GM08714 (cell line): ENCODE results near the gene IRAK1.

ENCODE experiments used
- H3K4me3 ChIP-seq: fragments of 200-500 bp; sonication (Bioruptor generic); 2 replicates; pipeline ENCODE4 v1.5.1; 2014; ENCODE audit warnings: mild to moderate bottlenecking, low read length, inconsistent platforms
- ZNF274 ChIP-seq: IDR thresholded peaks from 2 replicates; pipeline ENCODE4 v1.6.1; 2012; ENCODE audit warnings: mild to moderate bottlenecking, low read depth, low read length

Gene IRAK1

GRCh38 chrX:154018518-154019060 is 1.1 kb downstream of the IRAK1 start:
- peak overlapping the region; percentile 81 for H3K4me3 ChIP-seq
- TF ChIP-seq ZNF274 = no peak

- peak overlapping the region; percentile 81; the same call in 1 of the 2 replicates for H3K4me3 ChIP-seq
- TF ChIP-seq ZNF274 = no peak
Measured at GRCh38 chrX:154017766-154018517, 1.8 kb downstream of the IRAK1 start.

GRCh38 chrX:154016366-154017076 is 3.2 kb downstream of the IRAK1 start:
- no peak overlapping the region for H3K4me3 ChIP-seq
- TF ChIP-seq ZNF274 = no peak

GRCh38 chrX:154015581-154016264 is 4.0 kb downstream of the IRAK1 start:
- TF ChIP-seq ZNF274 = no peak
- H3K4me3 ChIP-seq = no peak overlapping the region

- H3K4me3 ChIP-seq = no peak overlapping the region
- no peak for TF ChIP-seq ZNF274
Measured at GRCh38 chrX:154014429-154015380, 5.0 kb downstream of the IRAK1 start.

GRCh38 chrX:154013614-154014360 is 5.9 kb downstream of the IRAK1 start:
- no peak for TF ChIP-seq ZNF274
- no peak overlapping the region for H3K4me3 ChIP-seq

- TF ChIP-seq ZNF274 = no peak
- no peak overlapping the region for H3K4me3 ChIP-seq
Measured at GRCh38 chrX:154013001-154013421, 6.7 kb downstream of the IRAK1 start.

GRCh38 chrX:154012336-154012991 is 7.2 kb downstream of the IRAK1 start:
- TF ChIP-seq ZNF274 = no peak
- no peak overlapping the region for H3K4me3 ChIP-seq

- H3K4me3 ChIP-seq = no peak overlapping the region
- no peak for TF ChIP-seq ZNF274
Measured at GRCh38 chrX:154011376-154012335, 8.0 kb downstream of the IRAK1 start.

GRCh38 chrX:154010330-154011087 is 9.2 kb downstream of the IRAK1 start:
- no peak overlapping the region for H3K4me3 ChIP-seq
- no peak for TF ChIP-seq ZNF274

GRCh38 chrX:154008521-154008920 is 11.2 kb downstream of the IRAK1 start:
- TF ChIP-seq ZNF274 = no peak
- H3K4me3 ChIP-seq = no peak overlapping the region; the same call in 1 of the 2 replicates
